ENCODE measurements around the gene DUSP14.

The DUSP14 gene

DNA sequence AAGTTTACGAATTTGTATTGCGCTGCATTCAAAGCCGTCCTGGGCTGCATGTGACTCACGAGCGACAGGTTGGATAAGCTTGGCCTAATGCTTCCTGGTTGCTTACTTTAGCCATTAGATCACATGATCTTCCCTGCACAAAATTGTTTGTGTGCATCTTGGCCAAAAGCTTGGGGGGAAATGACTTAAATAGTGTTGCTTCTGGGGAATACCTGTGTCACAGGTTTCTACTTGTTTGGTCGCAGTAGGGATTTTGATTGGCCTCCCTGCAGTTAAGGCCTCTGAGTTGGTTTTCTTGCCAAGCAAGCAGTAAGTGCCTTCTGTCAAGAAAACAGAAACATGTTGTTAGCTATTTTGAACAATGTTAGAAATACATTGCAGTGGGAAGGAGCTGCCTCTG lies 39.6 kb upstream of the DUSP14 start:
- TF ChIP-seq TAF1 (IDR thresholded peaks at IDR 0.05; ENCODE audit: borderline replicate concordance, insufficient read depth, low read length) (no peak), SIN3A (IDR thresholded peaks at IDR 0.05; ENCODE audit: borderline replicate concordance, insufficient read depth, low read length) (no peak), POLR2AphosphoS5 (IDR thresholded peaks at IDR 0.05; ENCODE audit: low read depth, low read length) (no peak), FOXP2 (optimal IDR thresholded peaks at IDR 0.05; ENCODE audit: borderline replicate concordance, extremely low read depth, extremely low read length, insufficient read depth) (no peak)
- TF ChIP-seq, protein P1, sequence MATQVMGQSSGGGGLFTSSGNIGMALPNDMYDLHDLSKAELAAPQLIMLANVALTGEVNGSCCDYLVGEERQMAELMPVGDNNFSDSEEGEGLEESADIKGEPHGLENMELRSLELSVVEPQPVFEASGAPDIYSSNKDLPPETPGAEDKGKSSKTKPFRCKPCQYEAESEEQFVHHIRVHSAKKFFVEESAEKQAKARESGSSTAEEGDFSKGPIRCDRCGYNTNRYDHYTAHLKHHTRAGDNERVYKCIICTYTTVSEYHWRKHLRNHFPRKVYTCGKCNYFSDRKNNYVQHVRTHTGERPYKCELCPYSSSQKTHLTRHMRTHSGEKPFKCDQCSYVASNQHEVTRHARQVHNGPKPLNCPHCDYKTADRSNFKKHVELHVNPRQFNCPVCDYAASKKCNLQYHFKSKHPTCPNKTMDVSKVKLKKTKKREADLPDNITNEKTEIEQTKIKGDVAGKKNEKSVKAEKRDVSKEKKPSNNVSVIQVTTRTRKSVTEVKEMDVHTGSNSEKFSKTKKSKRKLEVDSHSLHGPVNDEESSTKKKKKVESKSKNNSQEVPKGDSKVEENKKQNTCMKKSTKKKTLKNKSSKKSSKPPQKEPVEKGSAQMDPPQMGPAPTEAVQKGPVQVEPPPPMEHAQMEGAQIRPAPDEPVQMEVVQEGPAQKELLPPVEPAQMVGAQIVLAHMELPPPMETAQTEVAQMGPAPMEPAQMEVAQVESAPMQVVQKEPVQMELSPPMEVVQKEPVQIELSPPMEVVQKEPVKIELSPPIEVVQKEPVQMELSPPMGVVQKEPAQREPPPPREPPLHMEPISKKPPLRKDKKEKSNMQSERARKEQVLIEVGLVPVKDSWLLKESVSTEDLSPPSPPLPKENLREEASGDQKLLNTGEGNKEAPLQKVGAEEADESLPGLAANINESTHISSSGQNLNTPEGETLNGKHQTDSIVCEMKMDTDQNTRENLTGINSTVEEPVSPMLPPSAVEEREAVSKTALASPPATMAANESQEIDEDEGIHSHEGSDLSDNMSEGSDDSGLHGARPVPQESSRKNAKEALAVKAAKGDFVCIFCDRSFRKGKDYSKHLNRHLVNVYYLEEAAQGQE (IDR thresholded peaks at IDR 0.05; ENCODE audit: insufficient read depth in 1 of 2, low read depth in 2 of 2, low read length in 2 of 2): no peak

DNA sequence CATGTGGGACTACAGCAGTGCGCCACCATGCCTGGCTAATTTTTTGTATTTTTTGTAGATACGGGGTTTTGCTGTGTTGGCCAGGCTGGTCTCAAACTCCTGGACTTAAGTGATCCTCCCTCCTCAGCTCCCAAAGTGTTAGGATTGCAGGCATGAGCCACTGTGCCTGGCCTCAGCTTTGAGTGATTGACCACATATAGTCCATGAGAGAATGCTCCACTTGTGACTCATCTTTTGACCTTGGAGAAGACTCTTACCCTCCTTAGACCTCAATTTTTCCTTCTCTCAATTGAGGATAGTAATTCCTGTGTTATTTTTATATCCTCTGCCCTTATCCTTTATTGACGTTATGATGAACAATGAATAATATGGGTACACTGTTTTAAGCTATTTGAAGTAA lies 30.9 kb upstream of the DUSP14 start:
- TF ChIP-seq TAF1 (IDR thresholded peaks at IDR 0.05; ENCODE audit: borderline replicate concordance, insufficient read depth, low read length): no peak
- TF ChIP-seq, protein P1 (IDR thresholded peaks at IDR 0.05; ENCODE audit: insufficient read depth in 1 of 2, low read depth in 2 of 2, low read length in 2 of 2): no peak
- TF ChIP-seq FOXP2 (optimal IDR thresholded peaks at IDR 0.05; ENCODE audit: borderline replicate concordance, extremely low read depth, extremely low read length, insufficient read depth): no peak
- TF ChIP-seq SIN3A (IDR thresholded peaks at IDR 0.05; ENCODE audit: borderline replicate concordance, insufficient read depth, low read length): no peak
- TF ChIP-seq POLR2AphosphoS5 (IDR thresholded peaks at IDR 0.05; ENCODE audit: low read depth, low read length): no peak

DNA sequence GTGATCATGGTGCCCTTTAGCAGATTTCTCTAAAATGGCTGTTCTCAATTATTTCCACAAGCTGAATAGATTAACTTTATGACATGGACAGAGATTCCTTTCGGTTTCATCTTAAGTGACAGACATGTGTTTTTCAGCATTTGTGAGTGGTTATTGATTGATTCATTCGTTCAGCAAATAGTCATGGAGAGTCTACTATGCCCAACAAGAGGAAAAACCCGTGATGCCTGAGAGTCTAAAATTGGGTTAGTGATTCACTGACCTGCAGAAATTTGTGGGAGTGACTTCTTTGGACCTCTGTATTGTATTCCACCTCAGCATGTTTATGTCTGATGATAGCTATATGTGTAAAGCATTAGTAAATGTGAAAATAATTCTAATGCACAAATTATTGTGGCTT lies 28.0 kb upstream of the DUSP14 start:
- TF ChIP-seq FOXP2 (optimal IDR thresholded peaks at IDR 0.05; ENCODE audit: borderline replicate concordance, extremely low read depth, extremely low read length, insufficient read depth) (no peak), POLR2AphosphoS5 (IDR thresholded peaks at IDR 0.05; ENCODE audit: low read depth, low read length) (no peak), SIN3A (IDR thresholded peaks at IDR 0.05; ENCODE audit: borderline replicate concordance, insufficient read depth, low read length) (no peak), TAF1 (IDR thresholded peaks at IDR 0.05; ENCODE audit: borderline replicate concordance, insufficient read depth, low read length) (no peak)
- TF ChIP-seq, protein P1 (IDR thresholded peaks at IDR 0.05; ENCODE audit: insufficient read depth in 1 of 2, low read depth in 2 of 2, low read length in 2 of 2): no peak

DNA sequence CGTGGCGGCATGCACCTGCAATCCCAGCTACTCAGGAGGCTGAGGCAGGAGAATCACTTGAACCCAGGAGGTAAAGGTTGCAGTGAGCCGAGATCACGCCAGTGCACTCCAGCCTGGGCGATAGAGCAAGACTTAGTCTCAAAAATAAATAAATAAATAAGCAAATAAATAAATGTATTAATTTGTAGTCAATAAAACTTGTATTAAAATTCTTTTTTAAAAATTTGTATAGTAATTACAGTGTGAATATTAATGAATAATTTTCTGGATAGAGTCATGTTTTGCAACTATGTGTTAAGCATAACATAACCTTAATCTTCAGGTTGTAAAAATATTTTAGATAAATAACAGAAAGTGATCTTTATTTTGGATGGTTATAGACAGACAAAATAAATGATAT lies 27.2 kb upstream of the DUSP14 start:
- TF ChIP-seq POLR2AphosphoS5 (IDR thresholded peaks at IDR 0.05; ENCODE audit: low read depth, low read length) (no peak), FOXP2 (optimal IDR thresholded peaks at IDR 0.05; ENCODE audit: borderline replicate concordance, extremely low read depth, extremely low read length, insufficient read depth) (no peak)

DNA sequence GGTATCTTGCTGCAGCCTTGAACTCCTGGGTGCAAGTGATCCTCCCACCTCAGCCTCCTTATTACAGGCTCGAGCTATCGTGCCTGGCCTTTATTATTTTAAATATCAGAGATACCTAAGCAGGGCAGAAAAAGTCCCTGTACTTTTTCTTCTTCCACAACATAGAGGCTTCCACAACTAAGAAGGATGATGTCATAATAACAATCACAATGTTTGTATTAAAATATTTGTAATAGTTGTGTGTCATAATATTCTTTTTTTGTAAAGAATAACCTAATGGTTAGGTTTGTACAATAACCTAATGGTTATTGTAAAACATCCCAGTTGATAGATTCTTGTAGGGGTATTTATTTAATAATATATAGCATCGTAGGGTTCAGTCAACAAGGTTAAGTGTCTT lies 26.7 kb upstream of the DUSP14 start:
- no peak for TF ChIP-seq POLR2AphosphoS5 (IDR thresholded peaks at IDR 0.05; ENCODE audit: low read depth, low read length)
- TF ChIP-seq FOXP2 (optimal IDR thresholded peaks at IDR 0.05; ENCODE audit: borderline replicate concordance, extremely low read depth, extremely low read length, insufficient read depth): no peak
- TF ChIP-seq TAF1 (IDR thresholded peaks at IDR 0.05; ENCODE audit: borderline replicate concordance, insufficient read depth, low read length): no peak
- TF ChIP-seq SIN3A (IDR thresholded peaks at IDR 0.05; ENCODE audit: borderline replicate concordance, insufficient read depth, low read length): no peak
- TF ChIP-seq, protein P1 (IDR thresholded peaks at IDR 0.05; ENCODE audit: insufficient read depth in 1 of 2, low read depth in 2 of 2, low read length in 2 of 2): no peak

Data from PFSK-1 (cell line).